ENCODE data around the gene SIPA1. TPM values are rescaled to one million over a fixed set of nuclear protein-coding genes. Genes with fewer than 3 reads are reported as not detected.

The SIPA1 gene
- total and polyA plus RNA-seq, 2 of the 13 experiments (the other 11 are each of a cell fraction or from before 2014, with no cell fraction given): 5.8 to 7.7 TPM

GRCh38 chr11:65615229-65615949 is 22.5 kb upstream of the SIPA1 start, which contains the start of gene PCNX3:
PCNX3 (plus strand) TSS chr11:65615776; CDS start chr11:65616312, 536 bp downstream.
- ChIA-PET CTCF (ENCODE audit: low intra/inter-chr PET ratio, low total read pairs) (no interaction called here), POLR2A (interaction anchor here (0.7 to 4.3 kb wide), 27 partner anchors 9 to 437 kb away, joined by 3 to 48 read pairs (median 4); partner anchors contain the start of genes CCDC85B, CFL1, EHBP1L1 and KAT5)
- 1% methylated on average over 39 of the region's 55 CpGs for WGBS (ENCODE audit: low lambda C conversion rate)
- intact Hi-C loops (cut with micrococcal nuclease; ENCODE audit: unreplicated experiment) (no loop called here), in situ Hi-C loops (cut with HindIII; ENCODE audit: extremely low pct_ligation_motif_present, low pct_unique_long_range_greater_than_20kb) (no loop called here)
- peak; percentile 100 for FAIRE-seq
- Histone ChIP-seq H3K4me2 (ENCODE audit: low read depth, low read length) (peak within 1 kb of the TSS; percentile 96), H3K4me1 (ENCODE audit: insufficient read depth, low read length) (peaks cover 41% of the 10 kb centered on the region), H4K20me1 (ENCODE audit: insufficient read depth, low read length) (peaks cover 23% of the 10 kb centered on the region; the same call in 1 of the 2 replicates), H3K36me3 (replicated peaks in 1 of 2; ENCODE audit: control insufficient read depth in 1 of 2, insufficient read depth in 2 of 2, low read length in 2 of 2) (peaks cover 18 to 39% of the 10 kb centered on the region in 2 experiments; a peak in 4 of 5 replicates), H3K27ac (ENCODE audit: extremely low read length, insufficient read depth, low read length) (peak within 1 kb of the TSS; percentile 92), H3K9me3 (ENCODE audit: low read length) (no peaks in the 10 kb centered on the region), H3K27me3 (ENCODE audit: control insufficient read depth in 1 of 2, insufficient read depth in 2 of 2, low read length in 2 of 2) (no peaks in the 10 kb centered on the region; a peak in 1 of 5 replicates), H3K79me2 (ENCODE audit: insufficient read depth, low read length) (peaks cover 60% of the 10 kb centered on the region), H3K4me3 (replicated peaks in 1 of 3; ENCODE audit: insufficient read depth in 1 of 3, low read depth in 2 of 3, low read length in 3 of 3) (peak within 1 kb of the TSS; percentile 90 to 97 (median 94)), H2AFZ (ENCODE audit: low read length) (no peak within 1 kb of the TSS), H3K9ac (ENCODE audit: insufficient read depth, low read depth, low read length) (peak within 1 kb of the TSS; percentile 95)
- ATAC-seq: peak; percentile 72
- no TSS peak for BruUV-seq (replicated peaks)
- peak; percentile 100 for DNase-seq (ENCODE audit: low spot score)
- TF ChIP-seq KLF11 (CRISPR knock-in tag; IDR thresholded peaks at IDR 0.05): peak; percentile 19; the same call in 1 of the 2 replicates
- peak; percentile 85; the same call in 1 of the 2 replicates for TF ChIP-seq YEATS2 (CRISPR knock-in tag; IDR thresholded peaks at IDR 0.05; ENCODE audit: borderline replicate concordance)
- TF ChIP-seq ZNF576 (CRISPR knock-in tag; IDR thresholded peaks at IDR 0.05): no peak
- TF ChIP-seq POLR2G (IDR thresholded peaks at IDR 0.05; ENCODE audit: low read depth, low read length): peak; percentile 74
- peak; percentile 86; the same call in 1 of the 2 replicates for TF ChIP-seq SP4 (CRISPR knock-in tag; IDR thresholded peaks at IDR 0.05)
- peak; percentile 90; the same call in 1 of the 2 replicates for TF ChIP-seq RBFOX2 (IDR thresholded peaks at IDR 0.05; ENCODE audit: low read depth, low read length)
- TF ChIP-seq ZFP91 (CRISPR knock-in tag; IDR thresholded peaks at IDR 0.05; ENCODE audit: borderline replicate concordance): peak; percentile 100
- peak; percentile 38; the same call in 1 of the 2 replicates for TF ChIP-seq ZNF614 (CRISPR knock-in tag; IDR thresholded peaks at IDR 0.05; ENCODE audit: borderline replicate concordance)
- TF ChIP-seq ZNF775 (CRISPR knock-in tag; IDR thresholded peaks at IDR 0.05; ENCODE audit: borderline replicate concordance): no peak
- peak; percentile 7; the same call in 1 of the 2 replicates for TF ChIP-seq TAF1 (CRISPR knock-in tag; IDR thresholded peaks at IDR 0.05)
- TF ChIP-seq ZNF143 (CRISPR knock-in tag; IDR thresholded peaks at IDR 0.05): peak; percentile 72
- TF ChIP-seq HNRNPLL (IDR thresholded peaks at IDR 0.05; ENCODE audit: low read depth, low read length, poor library complexity, severe bottlenecking): peak; percentile 87
- no peak for TF ChIP-seq FLYWCH1 (CRISPR knock-in tag; IDR thresholded peaks at IDR 0.05)
- no peak for TF ChIP-seq ATRX (CRISPR knock-in tag; IDR thresholded peaks at IDR 0.05; ENCODE audit: borderline replicate concordance)
- TF ChIP-seq CREB1 (IDR thresholded peaks at IDR 0.05): peak; percentile 97
- TF ChIP-seq CREB1 (CRISPR knock-in tag; IDR thresholded peaks at IDR 0.05): peak; percentile 98
- no peak; the same call in none of the 2 replicates for TF ChIP-seq HOXA5 (CRISPR knock-in tag; IDR thresholded peaks at IDR 0.05)
- peak; percentile 78 for TF ChIP-seq NAIF1 (CRISPR knock-in tag; IDR thresholded peaks at IDR 0.05; ENCODE audit: borderline replicate concordance)
- TF ChIP-seq SP5 (CRISPR knock-in tag; IDR thresholded peaks at IDR 0.05; ENCODE audit: borderline replicate concordance, low read depth): peak; percentile 63
- TF ChIP-seq ZFP90 (CRISPR knock-in tag; IDR thresholded peaks at IDR 0.05; ENCODE audit: borderline replicate concordance): 0 out of 2 replicates have a peak, but pooled peaks have one; percentile 11
- 0 out of 2 replicates have a peak, but pooled peaks have one; percentile 1 for TF ChIP-seq POGZ (CRISPR knock-in tag; IDR thresholded peaks at IDR 0.05)
- TF ChIP-seq XBP1 (CRISPR knock-in tag; IDR thresholded peaks at IDR 0.05): no peak
- TF ChIP-seq TBX2 (CRISPR knock-in tag; IDR thresholded peaks at IDR 0.05; ENCODE audit: borderline replicate concordance): peak; percentile 74
- TF ChIP-seq SP1 (IDR thresholded peaks at IDR 0.05): peak; percentile 19; the same call in 1 of the 2 replicates
- peak; percentile 76; the same call in 1 of the 2 replicates for TF ChIP-seq SP1 (CRISPR knock-in tag; IDR thresholded peaks at IDR 0.05)
